Effector memory CD4-positive, alpha-beta T cell (primary cell): ENCODE results near the gene TMED9.

Experiments
- DNase-seq, 3 donors: peaks; one replicate each; pipeline ENCODE4 v3.0.0-alpha.2; 2020
- H3K27ac ChIP-seq: 2 replicates; pipeline ENCODE4 v1.7.0; 2013; ENCODE audit warnings: mild to moderate bottlenecking, low read length, moderate library complexity; ENCODE audit not compliant: insufficient read depth, poor library complexity, severe bottlenecking
- H3K27me3 ChIP-seq: replicated peaks from 2 replicates; pipeline ENCODE4 v1.7.0; 2013; ENCODE audit warnings: mild to moderate bottlenecking, low read length; ENCODE audit not compliant: insufficient read depth, control insufficient read depth, poor library complexity, severe bottlenecking
- H3K36me3 ChIP-seq: 2 replicates; pipeline ENCODE4 v1.7.0; 2013; ENCODE audit warnings: mild to moderate bottlenecking, low read length, moderate library complexity; ENCODE audit not compliant: control insufficient read depth, insufficient read depth
- H3K4me1 ChIP-seq: 2 replicates; pipeline ENCODE4 v1.7.0; 2013; ENCODE audit warnings: low read length, mild to moderate bottlenecking; ENCODE audit not compliant: control insufficient read depth, insufficient read depth, poor library complexity, severe bottlenecking
- H3K4me3 ChIP-seq: 2 replicates; pipeline ENCODE4 v1.7.0; 2013; ENCODE audit warnings: low read length, low read depth, mild to moderate bottlenecking; ENCODE audit not compliant: insufficient read depth, poor library complexity, severe bottlenecking
- H3K9me3 ChIP-seq: 2 replicates; pipeline ENCODE4 v1.7.0; 2013; ENCODE audit warnings: mild to moderate bottlenecking, low read length, moderate library complexity; ENCODE audit not compliant: control insufficient read depth

TMED9 gene

DNA sequence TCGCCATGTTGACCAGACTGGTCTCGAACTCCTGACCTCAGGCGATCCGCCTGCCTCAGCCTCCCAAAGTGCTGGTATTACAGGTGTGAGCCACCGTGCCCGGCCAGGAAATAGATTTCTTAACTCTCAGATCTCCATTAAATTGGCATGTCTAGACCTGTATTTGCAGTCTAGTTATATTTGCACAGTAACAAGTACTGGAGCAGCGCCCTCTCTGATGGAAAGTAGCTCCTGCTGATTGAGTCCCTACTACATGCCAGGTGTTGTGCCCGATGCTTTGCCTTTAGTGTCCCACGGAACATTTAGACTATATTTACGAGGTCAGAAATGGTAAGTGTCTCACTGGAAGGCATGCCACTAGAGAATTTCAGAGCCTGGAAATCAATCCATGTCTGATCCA is 15.8 kb upstream of the TMED9 start:
- no peak overlapping the region for H3K4me3 ChIP-seq
- no peaks in the 10 kb centered on the region for H3K4me1 ChIP-seq

DNA sequence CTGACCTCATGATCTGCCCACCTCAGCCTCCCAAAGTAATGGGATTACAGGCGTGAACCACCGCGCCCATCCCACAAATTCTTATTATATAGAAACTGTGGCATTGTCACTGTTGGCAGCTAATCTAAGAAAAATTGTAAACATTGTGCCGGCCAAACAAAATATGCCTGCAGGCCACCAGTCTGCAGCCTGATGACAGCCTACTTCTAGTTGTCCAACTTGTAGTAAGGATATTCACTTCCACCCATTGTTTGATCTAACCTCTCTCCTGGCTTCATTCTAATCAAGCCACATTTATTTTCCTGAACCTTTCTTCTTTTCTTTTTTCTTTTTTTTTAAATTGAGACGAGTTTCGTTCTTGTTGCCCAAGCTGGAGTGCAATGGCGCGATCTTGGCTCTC is 13.7 kb upstream of the TMED9 start:
- no peaks in the 10 kb centered on the region for H3K4me1 ChIP-seq
- no peak overlapping the region for H3K4me3 ChIP-seq
- no peak for DNase-seq
- H3K9me3 ChIP-seq, result no peaks in the 10 kb centered on the region
- no peaks in the 10 kb centered on the region for H3K36me3 ChIP-seq
- no peak overlapping the region for H3K27ac ChIP-seq
- H3K27me3 ChIP-seq, result no peaks in the 10 kb centered on the region

More for the DNA sequence above, 15.8 kb upstream of the TMED9 start:
- DNase-seq, result no peak
- H3K36me3 ChIP-seq, result no peaks in the 10 kb centered on the region
- no peaks in the 10 kb centered on the region for H3K9me3 ChIP-seq
- H3K27ac ChIP-seq, result no peak overlapping the region
- H3K27me3 ChIP-seq, result no peaks in the 10 kb centered on the region

DNA sequence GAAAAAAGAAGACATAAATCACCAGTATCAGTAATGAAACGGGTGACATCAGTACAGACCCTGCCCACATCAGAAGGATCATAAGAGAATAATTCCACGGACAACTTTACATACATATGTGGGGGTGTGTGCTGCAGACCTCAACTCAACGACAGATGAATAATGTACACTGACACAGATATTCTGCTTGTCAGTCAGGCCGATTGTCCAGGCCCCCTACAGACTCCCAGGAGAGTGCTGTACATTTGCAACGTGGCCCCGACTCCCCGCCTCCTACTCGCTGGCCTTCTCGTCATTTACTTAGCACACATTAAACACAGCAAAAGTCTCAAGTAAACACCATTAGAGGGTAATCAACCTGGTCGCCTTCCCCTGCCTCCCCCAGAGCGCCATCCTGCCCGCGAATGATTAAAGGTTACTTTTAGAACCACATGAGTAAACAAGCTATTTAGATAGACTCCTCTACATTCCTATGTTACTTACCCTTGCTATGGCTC is 3.5 kb upstream of the TMED9 start:
- H3K9me3 ChIP-seq, result no peaks in the 10 kb centered on the region
- no peak overlapping the region for H3K4me3 ChIP-seq
- H3K27ac ChIP-seq, result no peak overlapping the region
- H3K36me3 ChIP-seq, result peaks cover 3% of the 10 kb centered on the region
- H3K27me3 ChIP-seq, result no peaks in the 10 kb centered on the region
- peaks cover 10% of the 10 kb centered on the region for H3K4me1 ChIP-seq
- no peak for DNase-seq

DNA sequence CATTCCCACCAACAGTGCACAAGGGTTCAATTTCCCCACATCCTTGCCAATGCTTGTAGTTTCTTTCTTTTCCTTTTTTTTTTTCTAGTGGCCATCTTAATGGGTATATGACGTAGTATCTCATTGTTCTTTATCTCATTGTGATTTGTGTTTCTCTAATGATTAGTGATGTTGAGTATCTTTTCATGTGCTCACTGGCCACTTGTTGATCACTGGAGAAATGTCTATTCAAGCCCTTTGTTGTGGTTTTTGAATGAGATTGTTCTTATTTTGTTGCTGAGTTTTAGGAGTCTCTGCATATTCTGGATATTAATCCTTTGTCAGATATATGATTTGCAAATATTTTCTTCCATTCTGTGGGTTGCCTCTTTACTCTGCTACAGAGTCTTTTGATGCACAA is 1.6 kb upstream of the TMED9 start:
- Histone ChIP-seq H3K27me3 (no peaks in the 10 kb centered on the region), H3K27ac (no peak overlapping the region), H3K4me1 (peaks cover 12% of the 10 kb centered on the region), H3K4me3 (no peak overlapping the region), H3K36me3 (peaks cover 23% of the 10 kb centered on the region), H3K9me3 (no peaks in the 10 kb centered on the region)
- no peak for DNase-seq

DNA sequence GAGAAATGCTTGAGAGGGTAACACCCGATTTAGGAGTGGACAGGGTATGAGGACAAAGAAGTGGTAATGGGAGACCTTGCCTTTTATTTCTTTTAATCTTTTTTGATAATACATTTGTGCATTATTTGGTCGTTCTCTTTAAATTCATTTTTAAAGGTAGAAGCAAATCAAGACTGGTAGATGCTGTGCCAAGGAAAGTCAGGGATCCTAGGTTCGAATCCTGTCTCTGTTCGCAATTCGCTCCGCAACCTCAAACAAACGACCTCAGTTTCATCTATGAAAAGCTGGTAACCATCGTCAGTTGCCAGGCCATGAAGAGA is 353 bp upstream of the TMED9 start:
- no peaks in the 10 kb centered on the region for H3K27me3 ChIP-seq
- no peak for DNase-seq
- peaks cover 34% of the 10 kb centered on the region for H3K36me3 ChIP-seq
- peak overlapping the region; percentile 95 for H3K4me3 ChIP-seq
- H3K27ac ChIP-seq, result peak overlapping the region; percentile 83
- H3K4me1 ChIP-seq, result peaks cover 12% of the 10 kb centered on the region
- no peaks in the 10 kb centered on the region for H3K9me3 ChIP-seq

DNA sequence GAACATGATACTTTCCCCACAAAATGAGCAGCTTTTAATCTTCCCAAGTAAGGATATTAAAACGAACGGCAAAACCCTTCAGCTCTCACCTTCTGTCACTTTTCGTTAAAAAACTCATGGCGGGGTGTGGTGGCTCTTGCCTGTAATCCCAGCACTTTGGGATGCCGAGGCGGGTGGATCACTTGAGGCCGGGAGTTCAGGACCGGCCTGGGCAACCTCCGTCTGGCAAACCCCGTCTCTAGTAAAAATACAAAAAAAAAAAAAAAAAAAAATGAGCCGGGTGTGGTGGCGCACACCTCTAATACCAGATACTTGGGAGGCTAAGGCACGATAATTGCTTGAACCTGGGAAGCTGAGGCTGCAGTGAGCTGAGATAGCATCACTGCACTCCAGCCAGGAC is 902 bp downstream of the TMED9 start:
- Histone ChIP-seq H3K4me3 (peak overlapping the region; percentile 95), H3K9me3 (no peaks in the 10 kb centered on the region), H3K4me1 (peaks cover 12% of the 10 kb centered on the region), H3K27ac (peak overlapping the region; percentile 83), H3K36me3 (peaks cover 34% of the 10 kb centered on the region), H3K27me3 (no peaks in the 10 kb centered on the region)
- no peak for DNase-seq

DNA sequence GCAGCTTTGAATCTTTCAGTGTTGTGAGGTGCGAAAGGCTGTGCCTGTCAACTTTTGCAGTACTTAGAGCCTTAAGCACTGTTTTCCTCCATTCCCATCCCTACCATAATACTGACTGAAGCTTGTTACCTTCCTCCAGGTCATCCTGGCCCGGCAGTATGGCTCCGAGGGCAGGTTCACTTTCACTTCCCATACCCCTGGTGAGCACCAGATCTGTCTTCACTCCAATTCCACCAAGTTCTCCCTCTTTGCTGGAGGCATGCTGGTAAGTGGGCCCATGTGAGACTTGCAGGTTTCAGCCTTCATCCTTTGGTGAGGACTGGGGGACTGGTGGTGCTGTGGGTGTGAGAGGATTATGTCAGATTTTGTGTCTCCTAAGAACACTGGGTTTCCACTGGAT is 1.5 kb downstream of the TMED9 start:
- Histone ChIP-seq H3K4me3 (peak overlapping the region; percentile 11), H3K27ac (no peak overlapping the region), H3K4me1 (peaks cover 12% of the 10 kb centered on the region), H3K27me3 (no peaks in the 10 kb centered on the region), H3K9me3 (no peaks in the 10 kb centered on the region), H3K36me3 (peaks cover 34% of the 10 kb centered on the region)
- DNase-seq, result no peak

DNA sequence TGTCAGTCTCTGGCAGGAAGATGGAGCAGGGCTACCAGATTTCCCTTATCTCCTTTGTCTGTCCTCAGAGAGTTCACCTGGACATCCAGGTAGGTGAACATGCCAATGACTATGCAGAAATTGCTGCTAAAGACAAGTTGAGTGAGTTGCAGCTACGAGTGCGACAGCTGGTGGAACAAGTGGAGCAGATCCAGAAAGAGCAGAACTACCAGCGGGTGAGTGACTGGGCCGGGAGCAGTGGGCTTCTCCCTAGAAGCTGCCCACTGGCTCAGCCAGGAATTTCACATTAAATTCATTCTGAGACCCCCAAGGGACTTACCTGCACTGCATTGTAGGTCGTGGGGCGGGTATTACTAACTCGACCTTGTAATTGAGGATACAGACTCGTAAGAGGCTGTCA is 2.1 kb downstream of the TMED9 start:
- Histone ChIP-seq H3K9me3 (no peaks in the 10 kb centered on the region), H3K4me1 (peaks cover 12% of the 10 kb centered on the region), H3K36me3 (peaks cover 34% of the 10 kb centered on the region), H3K4me3 (no peak overlapping the region), H3K27me3 (no peaks in the 10 kb centered on the region), H3K27ac (no peak overlapping the region)
- no peak for DNase-seq

DNA sequence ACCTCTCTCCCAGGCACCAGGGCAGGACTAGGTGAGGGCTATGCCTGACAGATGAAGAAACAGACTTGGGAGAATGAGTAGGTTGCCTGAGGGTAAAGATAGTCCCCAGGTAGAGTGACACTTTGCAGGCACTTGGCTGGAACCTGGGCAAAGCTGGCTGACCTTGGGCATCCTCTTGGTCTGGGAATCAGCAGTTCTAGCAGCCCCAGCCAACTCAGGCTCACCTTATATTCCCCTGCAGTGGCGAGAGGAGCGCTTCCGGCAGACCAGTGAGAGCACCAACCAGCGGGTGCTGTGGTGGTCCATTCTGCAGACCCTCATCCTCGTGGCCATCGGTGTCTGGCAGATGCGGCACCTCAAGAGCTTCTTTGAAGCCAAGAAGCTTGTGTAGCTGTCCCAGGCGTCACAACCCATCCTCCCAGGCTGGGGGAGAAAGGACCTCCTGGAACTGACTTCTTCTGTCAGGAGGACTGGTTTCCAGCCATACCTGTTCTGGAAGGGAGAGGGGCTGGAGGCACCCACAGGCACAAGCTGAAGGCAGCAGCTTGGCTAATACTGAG is 3.1 kb downstream of the TMED9 start:
- Histone ChIP-seq H3K4me3 (no peak overlapping the region), H3K9me3 (no peaks in the 10 kb centered on the region), H3K36me3 (peaks cover 34% of the 10 kb centered on the region), H3K27me3 (no peaks in the 10 kb centered on the region), H3K27ac (no peak overlapping the region), H3K4me1 (peaks cover 12% of the 10 kb centered on the region)
- no peak for DNase-seq

DNA sequence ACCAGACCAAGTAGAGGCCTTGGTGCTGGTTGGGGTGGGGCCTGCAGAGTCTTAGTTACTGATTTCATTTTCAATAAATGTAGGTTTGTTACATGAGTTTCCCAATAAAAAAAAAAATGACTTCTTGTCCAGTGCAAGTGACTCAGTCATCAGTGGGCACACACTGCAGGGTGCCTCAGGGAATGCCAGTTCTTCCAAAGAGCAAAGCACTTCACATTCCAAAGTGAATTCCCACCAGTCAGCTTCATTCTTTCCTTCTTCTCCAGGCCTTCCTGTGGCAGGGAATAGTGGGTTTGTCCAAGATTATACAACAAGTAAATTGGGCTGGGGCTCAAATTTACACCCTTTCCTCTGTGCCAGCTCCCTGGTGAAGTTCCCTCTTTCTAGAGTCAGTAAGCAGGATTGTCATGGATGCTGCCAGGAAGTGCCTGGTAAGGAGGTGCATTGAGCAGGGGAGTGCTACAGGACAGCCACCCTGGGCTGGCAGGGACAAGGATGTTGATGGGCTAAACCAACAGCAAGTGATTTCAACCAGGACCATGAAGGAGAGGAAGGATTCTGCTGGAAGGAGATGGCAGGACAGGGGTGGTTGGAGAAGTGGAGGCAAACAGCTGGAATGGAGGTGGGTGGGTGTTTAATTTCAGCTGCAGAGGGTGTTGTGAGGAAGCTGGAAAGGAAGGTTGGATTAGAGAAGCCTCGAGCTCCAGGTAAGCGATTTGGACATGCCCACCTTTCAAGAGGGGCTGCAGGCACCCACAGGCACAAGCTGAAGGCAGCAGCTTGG is 4.2 kb downstream of the TMED9 start:
- Histone ChIP-seq H3K4me1 (peaks cover 14% of the 10 kb centered on the region), H3K27me3 (no peaks in the 10 kb centered on the region), H3K9me3 (no peaks in the 10 kb centered on the region), H3K4me3 (no peak overlapping the region), H3K27ac (no peak overlapping the region), H3K36me3 (peaks cover 34% of the 10 kb centered on the region)
- DNase-seq, result no peak
